Measurements from ENCODE around the gene METTL21A.

The METTL21A gene

DNA sequence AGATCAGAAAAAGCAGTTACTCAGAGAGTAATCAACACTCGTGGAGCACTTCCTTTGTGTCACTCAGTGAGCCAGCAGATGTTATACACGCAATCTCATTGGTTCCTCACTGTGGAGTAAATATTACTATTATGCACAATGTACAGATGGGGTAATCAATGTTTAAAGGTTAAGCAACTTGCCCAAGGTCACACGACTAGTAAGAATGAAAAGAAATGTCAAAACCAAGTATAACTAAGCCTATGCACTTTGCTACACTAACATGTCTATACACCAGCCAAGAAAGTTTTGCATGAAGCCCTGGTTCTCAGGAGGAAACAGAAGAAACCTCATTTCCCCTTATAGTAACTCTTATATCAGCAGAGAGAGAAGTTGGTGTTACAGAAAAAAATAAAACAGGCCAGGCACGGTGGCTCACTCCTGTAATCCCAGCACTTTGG is 5.4 kb downstream of the METTL21A start:
- Mint-ChIP-seq H3K4me3 (no peak overlapping the region), H3K27me3 (ENCODE audit: low read depth, poor library complexity) (peaks cover 4% of the 10 kb centered on the region), H3K27ac (no peak overlapping the region), H3K36me3 (ENCODE audit: low read depth) (peaks cover 79% of the 10 kb centered on the region), H3K4me1 (peaks cover 36% of the 10 kb centered on the region), H3K9me3 (no peaks in the 10 kb centered on the region)
- TF ChIP-seq, protein P1, sequence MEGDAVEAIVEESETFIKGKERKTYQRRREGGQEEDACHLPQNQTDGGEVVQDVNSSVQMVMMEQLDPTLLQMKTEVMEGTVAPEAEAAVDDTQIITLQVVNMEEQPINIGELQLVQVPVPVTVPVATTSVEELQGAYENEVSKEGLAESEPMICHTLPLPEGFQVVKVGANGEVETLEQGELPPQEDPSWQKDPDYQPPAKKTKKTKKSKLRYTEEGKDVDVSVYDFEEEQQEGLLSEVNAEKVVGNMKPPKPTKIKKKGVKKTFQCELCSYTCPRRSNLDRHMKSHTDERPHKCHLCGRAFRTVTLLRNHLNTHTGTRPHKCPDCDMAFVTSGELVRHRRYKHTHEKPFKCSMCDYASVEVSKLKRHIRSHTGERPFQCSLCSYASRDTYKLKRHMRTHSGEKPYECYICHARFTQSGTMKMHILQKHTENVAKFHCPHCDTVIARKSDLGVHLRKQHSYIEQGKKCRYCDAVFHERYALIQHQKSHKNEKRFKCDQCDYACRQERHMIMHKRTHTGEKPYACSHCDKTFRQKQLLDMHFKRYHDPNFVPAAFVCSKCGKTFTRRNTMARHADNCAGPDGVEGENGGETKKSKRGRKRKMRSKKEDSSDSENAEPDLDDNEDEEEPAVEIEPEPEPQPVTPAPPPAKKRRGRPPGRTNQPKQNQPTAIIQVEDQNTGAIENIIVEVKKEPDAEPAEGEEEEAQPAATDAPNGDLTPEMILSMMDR (IDR thresholded peaks at IDR 0.05) = no peak
- DNase-seq = no peak

DNA sequence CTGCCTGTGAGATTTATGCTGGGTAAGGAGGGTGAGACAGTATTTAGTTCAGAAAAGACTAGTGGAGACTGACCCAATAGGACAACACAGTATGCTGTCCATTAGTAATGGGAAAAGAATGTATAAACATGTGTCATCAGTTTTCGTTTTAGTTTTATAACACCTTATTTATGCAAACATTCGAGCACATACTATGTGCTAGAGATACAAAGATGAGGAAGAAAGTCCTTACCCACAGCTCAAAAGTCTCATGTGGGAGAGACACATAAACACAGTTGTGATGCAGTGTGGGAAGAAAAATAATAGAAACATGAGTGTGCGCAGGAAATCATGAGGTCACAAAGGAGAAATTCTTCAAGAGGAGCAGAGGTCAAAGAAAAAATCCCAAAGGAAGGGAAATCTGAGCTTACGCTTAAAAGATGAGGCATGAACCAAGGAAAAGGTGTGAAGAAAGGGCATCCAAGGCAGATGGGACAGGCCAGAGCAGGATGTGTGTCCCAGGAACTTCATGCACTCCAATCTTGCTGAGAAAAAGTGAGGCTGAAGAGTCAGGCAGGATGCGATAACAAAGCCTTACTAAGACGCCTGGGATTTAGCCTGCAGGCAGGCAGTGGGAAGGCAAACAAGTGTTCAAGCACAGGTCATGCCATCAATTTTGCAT is 8.1 kb downstream of the METTL21A start:
- Mint-ChIP-seq H3K9me3 (no peaks in the 10 kb centered on the region), H3K27me3 (ENCODE audit: low read depth, poor library complexity) (peaks cover 4% of the 10 kb centered on the region), H3K4me1 (peaks cover 20% of the 10 kb centered on the region)

DNA sequence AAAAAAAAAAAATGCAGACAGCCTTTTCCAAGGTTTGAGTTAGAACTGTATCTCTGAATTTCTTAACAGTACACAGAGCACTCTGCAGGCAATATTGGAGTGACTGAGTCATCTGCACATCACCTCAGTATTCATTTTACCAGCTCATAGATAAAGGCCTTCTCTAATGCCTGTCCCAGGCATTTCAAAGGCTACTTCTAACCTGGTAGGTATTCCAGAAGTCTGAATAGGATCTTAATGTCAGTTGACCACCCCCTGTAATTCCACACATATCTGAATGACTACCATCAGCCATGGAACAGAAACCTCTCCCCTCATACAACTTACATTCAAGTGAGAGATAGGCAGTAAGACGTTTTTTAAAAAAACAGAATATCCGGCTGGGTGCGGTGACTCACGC is 9.0 kb downstream of the METTL21A start:
- Mint-ChIP-seq H3K36me3 (ENCODE audit: low read depth) (peaks cover 73% of the 10 kb centered on the region), H3K4me3 (no peak overlapping the region), H3K27me3 (ENCODE audit: low read depth, poor library complexity) (no peaks in the 10 kb centered on the region), H3K27ac (no peak overlapping the region), H3K9me3 (no peaks in the 10 kb centered on the region), H3K4me1 (peaks cover 13% of the 10 kb centered on the region)
- TF ChIP-seq, protein P1 (IDR thresholded peaks at IDR 0.05) = no peak
- no peak for DNase-seq

More for the DNA sequence above, 8.1 kb downstream of the METTL21A start:
- Mint-ChIP-seq H3K36me3 (ENCODE audit: low read depth) (peaks cover 81% of the 10 kb centered on the region), H3K4me3 (no peak overlapping the region), H3K27ac (peak overlapping the region; percentile 82)
- no peak for DNase-seq
- TF ChIP-seq, protein P1 (IDR thresholded peaks at IDR 0.05) = no peak

DNA sequence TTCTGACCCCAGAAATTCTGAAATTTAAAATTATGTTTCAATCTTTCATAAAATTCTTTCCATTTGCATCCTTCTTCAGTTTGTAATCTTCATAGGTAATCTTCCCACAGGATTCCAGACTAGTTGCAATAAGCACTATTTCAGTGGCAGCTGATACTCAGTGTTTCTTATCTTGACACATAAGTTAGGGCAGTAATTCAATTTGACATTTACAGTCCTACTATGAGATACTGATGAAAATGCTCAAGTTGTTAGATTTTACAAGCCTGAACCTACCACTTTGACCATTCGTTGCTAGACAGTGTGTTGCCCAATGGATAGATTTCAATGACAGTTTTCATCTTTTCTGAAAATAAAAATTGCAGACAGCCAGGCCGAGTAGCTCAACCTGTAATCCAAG is 10.4 kb downstream of the METTL21A start:
- no peak for DNase-seq
- Mint-ChIP-seq H3K27me3 (ENCODE audit: low read depth, poor library complexity) (no peaks in the 10 kb centered on the region), H3K27ac (no peak overlapping the region), H3K36me3 (ENCODE audit: low read depth) (peaks cover 62% of the 10 kb centered on the region), H3K4me3 (no peak overlapping the region), H3K4me1 (peaks cover 12% of the 10 kb centered on the region), H3K9me3 (no peaks in the 10 kb centered on the region)
- TF ChIP-seq, protein P1 (IDR thresholded peaks at IDR 0.05) = no peak

DNA sequence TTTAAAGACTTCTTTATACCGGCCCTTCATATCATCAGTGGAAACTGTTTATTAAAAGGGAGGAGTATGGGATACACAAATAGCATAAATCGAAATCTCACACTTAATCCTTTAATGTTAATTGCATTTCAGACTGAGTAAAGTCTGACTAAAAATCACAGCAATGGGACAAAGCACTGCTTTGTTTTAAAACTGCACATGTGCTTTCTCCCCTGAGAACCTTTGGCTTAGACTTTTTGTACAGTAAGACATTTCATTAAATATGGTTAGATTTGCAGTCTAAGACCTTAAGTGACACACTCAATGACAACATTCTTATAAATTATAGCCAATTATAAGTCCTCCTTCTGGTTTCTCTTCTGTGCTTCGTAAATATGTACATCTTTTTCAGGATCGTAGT is 12.5 kb downstream of the METTL21A start:
- Mint-ChIP-seq H3K27me3 (ENCODE audit: low read depth, poor library complexity) (no peaks in the 10 kb centered on the region), H3K4me1 (peaks cover 10% of the 10 kb centered on the region), H3K4me3 (no peak overlapping the region), H3K9me3 (peaks cover 9% of the 10 kb centered on the region), H3K36me3 (ENCODE audit: low read depth) (peaks cover 66% of the 10 kb centered on the region), H3K27ac (no peak overlapping the region)
- TF ChIP-seq, protein P1 (IDR thresholded peaks at IDR 0.05) = no peak
- DNase-seq = no peak

DNA sequence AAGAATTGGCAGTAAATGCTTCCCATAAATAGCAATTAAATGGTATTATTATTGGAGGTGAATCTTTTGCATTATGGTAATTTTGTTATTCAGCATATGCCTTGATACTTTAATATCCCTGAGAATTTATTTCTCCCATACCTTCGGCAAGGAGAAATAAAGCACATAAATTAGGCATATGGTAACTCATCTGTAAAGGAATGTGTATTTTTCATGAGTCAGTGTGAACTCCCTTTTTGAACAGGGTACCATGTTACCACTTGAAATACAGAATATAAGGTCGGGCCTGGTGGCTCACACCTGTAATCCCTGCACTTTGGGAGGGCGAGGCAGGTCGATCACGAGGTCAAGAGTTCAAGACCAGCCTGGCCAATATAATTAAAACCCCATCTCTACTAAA is 18.4 kb downstream of the METTL21A start:
- H3K27me3 Mint-ChIP-seq (ENCODE audit: low read depth, poor library complexity) = no peaks in the 10 kb centered on the region
- no peak for DNase-seq
- no peak overlapping the region for H3K27ac Mint-ChIP-seq
- no peaks in the 10 kb centered on the region for H3K4me1 Mint-ChIP-seq
- peaks cover 9% of the 10 kb centered on the region for H3K9me3 Mint-ChIP-seq
- no peak overlapping the region for H3K4me3 Mint-ChIP-seq
- H3K36me3 Mint-ChIP-seq (ENCODE audit: low read depth) = peaks cover 58% of the 10 kb centered on the region
- TF ChIP-seq, protein P1 (IDR thresholded peaks at IDR 0.05) = no peak

All from nephron progenitor cell (in vitro differentiated cells).